T-helper 1 cell treated with Interleukin-12 subunit alpha and Interleukin-12 subunit beta and Interleukin-4 antibody, amounts not matched to agents 30 μg/mL and 1 μg/mL, for 36 hours (primary cell): Measurements from ENCODE around the gene AGMAT.
"Not testable (repeated sequence)": the region's sequence is repeated elsewhere in the genome, so short reads cannot be mapped to it uniquely, and the experiment has no call there.

Experiments
- H3K27ac Mint-ChIP-seq: one replicate; pipeline ENCODE4 v1.8.0; 2021; ENCODE audit warnings: mild to moderate bottlenecking, mixed read lengths
- H3K27me3 Mint-ChIP-seq: one replicate; pipeline ENCODE4 v1.8.0; 2021; ENCODE audit warnings: low read depth, mixed read lengths
- H3K36me3 Mint-ChIP-seq: one replicate; pipeline ENCODE4 v1.8.0; 2021; ENCODE audit warnings: low read depth, mixed read lengths
- H3K4me1 Mint-ChIP-seq: one replicate; pipeline ENCODE4 v1.8.0; 2021; ENCODE audit warnings: low read depth, mixed read lengths
- H3K4me3 Mint-ChIP-seq: one replicate; pipeline ENCODE4 v1.8.0; 2021; ENCODE audit warnings: mild to moderate bottlenecking, moderate library complexity, mixed read lengths
- H3K9me3 Mint-ChIP-seq: one replicate; pipeline ENCODE4 v1.8.0; 2021; ENCODE audit warnings: mixed read lengths

AGMAT gene

DNA sequence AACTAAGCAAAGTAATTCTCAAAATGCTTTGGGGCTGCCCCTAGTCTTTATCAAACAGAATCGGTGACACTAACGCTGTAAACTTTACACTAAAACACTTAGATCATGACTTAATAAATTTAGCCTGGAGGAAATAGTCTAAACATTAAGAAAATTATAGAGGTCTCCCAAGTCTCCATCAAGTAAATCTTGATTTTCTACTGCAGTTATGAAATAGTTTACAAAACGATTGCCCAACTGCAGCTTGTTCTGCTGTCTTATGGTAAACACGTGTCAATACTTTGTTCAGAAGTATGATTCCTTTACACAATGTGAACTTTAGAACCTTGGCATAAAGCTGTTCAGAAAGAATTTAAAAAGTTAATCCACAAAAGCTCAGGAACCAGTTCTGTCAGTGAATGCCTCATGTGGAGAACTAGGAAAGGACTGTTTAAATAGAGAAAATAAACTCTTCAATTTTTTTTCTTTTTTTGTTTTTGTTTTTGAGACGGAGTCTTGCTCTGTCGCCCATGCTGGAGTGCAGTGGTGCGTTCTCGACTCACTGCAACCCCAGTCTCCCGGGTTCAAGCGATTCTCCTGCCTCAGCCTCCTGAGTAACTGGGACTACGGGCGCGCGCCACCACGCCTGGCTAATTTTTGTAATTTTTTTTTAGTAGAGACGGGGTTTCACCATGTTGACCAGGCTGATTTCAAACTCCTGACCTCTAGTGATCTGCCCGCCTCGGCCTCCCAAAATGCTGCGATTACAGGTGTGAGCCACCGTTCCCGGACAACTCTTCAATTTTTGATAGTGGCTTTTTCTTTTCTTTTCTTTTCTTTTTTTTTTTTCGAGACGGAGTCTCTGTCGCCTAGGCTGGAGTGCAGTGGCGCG, 34.0 kb upstream of the AGMAT start:
- peaks cover 35% of the 10 kb centered on the region for H3K4me1 Mint-ChIP-seq

DNA sequence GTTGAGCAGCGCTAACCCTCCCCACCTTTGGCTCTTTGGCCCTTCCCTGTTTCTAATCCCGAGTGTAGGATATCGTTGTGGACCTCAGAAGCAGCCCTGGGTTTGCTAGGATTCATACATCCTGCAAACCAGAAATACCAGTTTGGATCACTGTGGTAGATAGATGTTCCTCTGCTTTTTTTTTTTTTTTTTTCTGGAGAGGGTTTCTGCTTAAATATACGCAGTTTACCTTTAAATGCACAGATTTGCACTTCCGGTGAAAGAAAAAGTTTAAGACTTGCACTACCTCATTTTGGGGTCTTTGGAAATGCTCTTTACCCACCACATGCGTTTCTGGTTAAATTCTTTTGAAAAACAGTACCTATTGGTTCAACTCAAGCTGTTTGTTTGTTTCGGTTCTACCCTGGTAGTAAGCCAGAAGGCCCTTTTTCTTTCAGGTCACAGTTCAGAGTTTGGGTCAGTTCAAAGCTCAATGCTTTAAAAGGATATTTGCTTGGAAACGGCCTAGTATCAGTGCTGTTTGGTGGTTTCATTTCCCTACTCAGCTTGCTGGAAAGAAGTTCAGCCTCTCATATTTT, 33.3 kb upstream of the AGMAT start:
- H3K4me1 Mint-ChIP-seq: peaks cover 35% of the 10 kb centered on the region
- peaks cover 2% of the 10 kb centered on the region for H3K36me3 Mint-ChIP-seq
- H3K9me3 Mint-ChIP-seq: no peaks in the 10 kb centered on the region
- peak overlapping the region; percentile 90 for H3K27ac Mint-ChIP-seq
- no peaks in the 10 kb centered on the region for H3K27me3 Mint-ChIP-seq
- peak overlapping the region; percentile 92 for H3K4me3 Mint-ChIP-seq

More for the DNA sequence above, 34.0 kb upstream of the AGMAT start:
- H3K36me3 Mint-ChIP-seq: peaks cover 2% of the 10 kb centered on the region
- no peaks in the 10 kb centered on the region for H3K27me3 Mint-ChIP-seq
- peak overlapping the region; percentile 92 for H3K4me3 Mint-ChIP-seq
- H3K9me3 Mint-ChIP-seq: no peaks in the 10 kb centered on the region
- peak overlapping the region; percentile 90 for H3K27ac Mint-ChIP-seq

- peak within 1 kb of the TSS; percentile 90 for H3K27ac Mint-ChIP-seq
- H3K36me3 Mint-ChIP-seq: no peaks in the 10 kb centered on the region
- H3K9me3 Mint-ChIP-seq: no peaks in the 10 kb centered on the region
- peaks cover 29% of the 10 kb centered on the region for H3K4me1 Mint-ChIP-seq
- H3K4me3 Mint-ChIP-seq: peak within 1 kb of the TSS; percentile 92
- no peaks in the 10 kb centered on the region for H3K27me3 Mint-ChIP-seq
These were observed 32.6 kb upstream of the AGMAT start, which contains the start of gene DDI2 for GRCh38 chr1:15617173-15618076. TSS of gene DDI2 (plus strand) at chr1:15617458. CDS start at chr1:15617671, 213 bp downstream.

GRCh38 chr1:15616373-15617172, 31.7 kb upstream of the AGMAT start:
- Mint-ChIP-seq H3K27me3 (no peaks in the 10 kb centered on the region), H3K4me3 (peak overlapping the region; percentile 92), H3K9me3 (no peaks in the 10 kb centered on the region), H3K36me3 (no peaks in the 10 kb centered on the region), H3K27ac (peak overlapping the region; percentile 88), H3K4me1 (peaks cover 25% of the 10 kb centered on the region)

GRCh38 chr1:15610167-15610566, 25.3 kb upstream of the AGMAT start:
- H3K4me1 Mint-ChIP-seq: no peaks in the 10 kb centered on the region
- H3K27me3 Mint-ChIP-seq: peaks cover 7% of the 10 kb centered on the region
- H3K9me3 Mint-ChIP-seq: no peaks in the 10 kb centered on the region
- no peak overlapping the region for H3K27ac Mint-ChIP-seq
- H3K36me3 Mint-ChIP-seq: no peaks in the 10 kb centered on the region
- H3K4me3 Mint-ChIP-seq: no peak overlapping the region

DNA sequence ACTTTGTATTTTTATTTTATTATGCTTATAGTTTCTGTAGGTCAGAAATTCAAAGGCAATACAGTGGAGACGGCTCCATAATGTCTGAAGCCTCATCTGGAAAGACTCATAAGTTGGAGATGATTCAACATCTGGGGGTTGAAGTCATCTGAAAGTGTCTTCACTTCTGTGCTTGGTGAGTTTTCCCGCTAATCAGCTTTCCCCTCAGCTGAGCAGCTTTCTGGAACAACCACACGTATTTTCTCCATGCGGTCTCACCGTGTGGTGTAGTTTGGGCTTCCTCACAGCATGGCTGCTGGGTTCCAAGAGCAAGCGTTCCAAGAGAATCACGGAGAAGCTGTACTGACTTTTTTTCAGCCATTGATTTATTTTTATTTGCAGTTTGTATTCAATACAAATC, 24.8 kb upstream of the AGMAT start:
- H3K4me3 Mint-ChIP-seq: no peak overlapping the region
- no peaks in the 10 kb centered on the region for H3K36me3 Mint-ChIP-seq

GRCh38 chr1:15605398-15606383, 20.8 kb upstream of the AGMAT start:
- peaks cover 7% of the 10 kb centered on the region for H3K27me3 Mint-ChIP-seq
- no peak overlapping the region for H3K4me3 Mint-ChIP-seq
- no peaks in the 10 kb centered on the region for H3K36me3 Mint-ChIP-seq
- H3K9me3 Mint-ChIP-seq: peaks cover 6% of the 10 kb centered on the region
- no peak overlapping the region for H3K27ac Mint-ChIP-seq
- H3K4me1 Mint-ChIP-seq: peaks cover 6% of the 10 kb centered on the region

More for the DNA sequence above, 24.8 kb upstream of the AGMAT start:
- H3K27ac Mint-ChIP-seq: no peak overlapping the region
- H3K4me1 Mint-ChIP-seq: no peaks in the 10 kb centered on the region
- peaks cover 7% of the 10 kb centered on the region for H3K27me3 Mint-ChIP-seq
- H3K9me3 Mint-ChIP-seq: no peaks in the 10 kb centered on the region

DNA sequence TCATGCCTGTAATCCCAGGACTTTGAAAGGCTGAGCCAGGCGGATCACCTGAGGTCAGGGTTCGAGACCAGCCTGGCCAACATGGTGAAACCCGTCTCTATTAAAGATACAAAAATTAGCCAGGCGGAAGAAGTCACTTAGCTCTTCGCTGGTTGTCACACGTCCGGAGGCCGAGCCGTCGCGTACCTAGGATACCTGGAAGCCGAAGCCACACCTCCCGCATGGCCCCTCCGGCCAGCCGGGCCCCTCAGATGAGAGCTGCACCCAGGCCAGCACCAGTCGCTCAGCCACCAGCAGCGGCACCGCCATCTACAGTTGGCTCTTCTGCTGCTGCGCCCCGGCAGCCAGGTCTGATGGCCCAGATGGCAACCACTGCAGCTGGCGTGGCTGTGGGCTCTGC, 19.5 kb upstream of the AGMAT start:
- not testable (repeated sequence) for H3K9me3 Mint-ChIP-seq, H3K4me1 Mint-ChIP-seq, H3K27ac Mint-ChIP-seq, H3K4me3 Mint-ChIP-seq, H3K36me3 Mint-ChIP-seq, H3K27me3 Mint-ChIP-seq

- H3K27me3 Mint-ChIP-seq, H3K9me3 Mint-ChIP-seq, H3K4me1 Mint-ChIP-seq, H3K36me3 Mint-ChIP-seq: not testable (repeated sequence)
- H3K4me3 Mint-ChIP-seq: peak overlapping the region; percentile 80
- peak overlapping the region; percentile 82 for H3K27ac Mint-ChIP-seq
These were observed 19.1 kb upstream of the AGMAT start for GRCh38 chr1:15603966-15604282.

DNA sequence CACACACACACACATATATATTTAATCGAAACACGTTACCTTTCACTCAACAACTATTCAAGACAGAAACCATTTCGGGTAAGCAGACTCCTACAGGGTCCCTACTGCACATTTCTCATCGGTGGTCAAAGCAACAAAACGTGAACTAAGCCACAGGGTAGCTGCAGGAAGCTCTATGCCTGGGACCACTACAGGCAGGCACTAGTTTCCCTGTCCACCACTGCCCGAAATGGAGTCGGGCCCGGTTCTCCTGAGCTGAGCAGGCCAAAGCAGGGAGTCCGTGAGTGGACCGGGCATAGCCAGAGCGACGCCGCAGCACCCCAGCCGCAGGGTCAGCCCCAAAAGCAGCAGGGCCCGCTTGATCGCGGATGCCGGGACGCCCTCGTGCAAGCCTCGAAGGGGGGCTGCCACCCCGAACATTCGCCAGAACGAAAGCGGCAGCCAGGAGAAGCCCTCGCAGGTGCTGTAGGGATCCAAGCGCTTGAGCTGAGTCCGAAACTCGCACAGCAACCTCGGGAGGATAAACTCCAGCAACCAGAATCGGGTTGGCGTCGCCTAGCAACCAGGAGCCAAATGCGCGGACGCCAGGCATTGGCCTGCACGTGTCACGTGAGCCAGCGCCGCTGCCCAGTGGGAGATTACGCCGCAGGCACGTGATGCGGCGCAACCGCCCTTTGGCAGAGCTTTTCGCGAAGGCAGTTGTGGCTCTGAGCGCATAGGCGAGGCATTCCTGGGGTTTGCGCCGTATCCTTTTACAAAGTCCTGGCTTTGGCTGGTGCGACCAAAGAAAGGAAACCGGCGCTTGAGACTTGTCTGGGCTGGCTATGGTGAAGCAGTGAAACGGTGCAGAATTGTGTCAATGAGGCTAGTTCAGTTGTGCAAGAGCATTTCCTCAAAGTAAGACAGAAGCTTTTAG, 18.5 kb upstream of the AGMAT start:
- Mint-ChIP-seq H3K27ac (peak overlapping the region; percentile 82), H3K4me1 (peaks cover 6% of the 10 kb centered on the region), H3K36me3 (no peaks in the 10 kb centered on the region), H3K4me3 (peak overlapping the region; percentile 80), H3K9me3 (peaks cover 6% of the 10 kb centered on the region), H3K27me3 (peaks cover 7% of the 10 kb centered on the region)

GRCh38 chr1:15598436-15598835, 13.6 kb upstream of the AGMAT start:
- no peaks in the 10 kb centered on the region for H3K36me3 Mint-ChIP-seq
- H3K4me3 Mint-ChIP-seq: no peak overlapping the region
- H3K27ac Mint-ChIP-seq: no peak overlapping the region
- no peaks in the 10 kb centered on the region for H3K9me3 Mint-ChIP-seq
- H3K4me1 Mint-ChIP-seq: peaks cover 2% of the 10 kb centered on the region
- peaks cover 5% of the 10 kb centered on the region for H3K27me3 Mint-ChIP-seq

- Mint-ChIP-seq H3K36me3 (no peaks in the 10 kb centered on the region), H3K4me1 (no peaks in the 10 kb centered on the region), H3K27ac (no peak overlapping the region), H3K9me3 (no peaks in the 10 kb centered on the region), H3K4me3 (no peak overlapping the region), H3K27me3 (peaks cover 5% of the 10 kb centered on the region)
These were observed 11.2 kb upstream of the AGMAT start for GRCh38 chr1:15595809-15596617.
